NCI-H510A treated with DMSO at 0.1 percent for 48 hours (cell line): ENCODE data around the gene XG.
"Not testable (repeated sequence)": the region's sequence is repeated elsewhere in the genome, so short reads cannot be mapped to it uniquely, and the experiment has no call there.

Source experiments
- DNase-seq: peaks from one replicate; lab custom pipeline; 2025; lab: John Stamatoyannopoulos, UW

The XG gene

DNA sequence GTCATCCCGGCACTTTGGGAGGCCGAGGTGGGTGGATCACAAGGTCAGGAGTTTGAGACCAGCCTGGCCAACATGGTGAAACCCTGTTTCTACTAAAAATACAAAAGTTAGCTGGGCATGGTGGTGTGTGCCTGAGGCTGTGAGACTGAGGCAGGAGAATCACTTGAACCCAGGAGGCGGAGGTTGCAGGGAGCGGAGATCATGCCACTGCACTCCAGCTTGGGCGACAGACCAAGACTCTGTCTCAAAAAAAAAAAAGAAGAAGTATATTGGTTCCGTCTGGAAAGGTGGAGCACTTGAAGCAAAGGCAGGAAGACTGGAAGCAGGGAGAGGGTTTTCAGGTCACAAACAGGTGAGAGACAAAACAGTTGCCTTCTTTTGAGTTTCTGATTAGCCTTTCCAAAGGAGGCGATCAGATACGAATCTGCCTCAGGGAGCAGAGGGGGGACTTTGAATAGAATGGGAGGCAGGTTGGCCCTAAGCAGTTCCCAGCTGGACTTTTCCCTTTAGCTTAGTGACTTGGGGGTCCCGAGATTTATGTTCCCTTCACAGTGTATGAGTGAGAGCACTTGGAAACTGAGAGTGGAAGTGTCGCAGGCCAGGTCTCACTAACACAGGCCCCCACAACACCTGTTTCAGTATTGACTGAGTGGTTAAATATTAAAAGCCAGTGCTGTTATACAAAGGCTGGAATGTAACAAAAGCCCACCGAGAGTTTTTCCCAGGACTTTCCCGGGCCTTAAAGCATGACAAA lies 28.8 kb downstream of the XG start:
- DNase-seq: not testable (repeated sequence)

- no peak for DNase-seq
Measured at GRCh38 chrX:2781226-2781571, 29.4 kb downstream of the XG start.

DNA sequence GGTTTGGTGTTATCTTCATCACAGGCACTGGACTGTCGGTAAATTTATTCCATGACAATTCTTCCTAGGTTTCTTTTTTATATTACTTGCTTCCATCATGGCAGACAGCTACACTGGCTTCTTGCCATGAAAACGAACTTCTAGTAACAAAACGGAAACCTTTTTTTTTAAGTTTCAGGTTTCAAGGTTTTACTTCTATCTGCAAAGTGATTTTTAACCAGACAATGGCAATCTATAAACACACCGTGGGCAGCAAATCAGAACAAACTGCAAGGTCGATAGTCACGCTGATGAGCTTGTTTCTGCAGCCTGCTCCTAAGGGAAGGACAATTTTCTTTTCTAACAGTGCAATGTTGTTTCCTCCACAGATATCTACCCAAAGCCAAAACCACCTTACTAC lies 29.9 kb downstream of the XG start:
- DNase-seq: no peak

DNA sequence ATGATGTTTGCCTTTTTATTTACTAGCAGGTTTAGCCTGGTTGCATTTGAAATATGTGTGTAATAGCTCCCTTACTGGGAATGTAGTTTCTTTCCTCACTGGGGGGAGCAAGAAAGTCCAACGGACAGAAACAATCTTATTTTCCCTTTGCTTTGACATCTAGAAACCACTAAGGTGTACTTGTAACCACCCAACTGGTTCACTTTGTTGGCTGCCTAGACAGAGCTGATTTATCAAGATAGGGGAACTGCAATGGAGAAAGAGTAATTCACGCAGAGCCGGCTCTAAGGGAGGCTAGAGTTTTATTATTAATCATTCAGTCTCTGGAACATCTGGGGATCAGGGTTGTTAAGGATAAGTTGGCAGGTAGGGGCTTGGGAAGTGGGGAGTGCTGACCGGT lies 30.3 kb downstream of the XG start:
- DNase-seq: no peak

DNA sequence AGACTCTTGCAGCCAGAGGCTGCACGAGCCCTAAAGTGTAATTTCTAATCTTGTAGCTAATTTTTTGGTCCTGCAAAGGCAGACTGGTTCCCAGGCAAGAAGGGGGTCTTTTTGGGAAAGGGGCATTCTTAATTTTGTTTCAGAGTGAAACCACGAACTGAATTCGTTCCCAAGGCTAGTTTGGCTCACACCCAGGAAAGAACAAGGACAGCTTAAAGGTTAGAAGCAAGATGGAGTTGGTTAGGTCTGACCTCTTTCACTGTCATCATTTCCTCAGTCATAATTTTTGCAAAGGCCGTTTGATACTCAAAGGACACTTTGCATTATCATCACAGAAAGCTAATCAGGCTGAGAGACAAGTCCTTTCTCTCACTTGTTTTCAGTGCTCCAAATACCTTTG lies 30.9 kb downstream of the XG start:
- no peak for DNase-seq

DNA sequence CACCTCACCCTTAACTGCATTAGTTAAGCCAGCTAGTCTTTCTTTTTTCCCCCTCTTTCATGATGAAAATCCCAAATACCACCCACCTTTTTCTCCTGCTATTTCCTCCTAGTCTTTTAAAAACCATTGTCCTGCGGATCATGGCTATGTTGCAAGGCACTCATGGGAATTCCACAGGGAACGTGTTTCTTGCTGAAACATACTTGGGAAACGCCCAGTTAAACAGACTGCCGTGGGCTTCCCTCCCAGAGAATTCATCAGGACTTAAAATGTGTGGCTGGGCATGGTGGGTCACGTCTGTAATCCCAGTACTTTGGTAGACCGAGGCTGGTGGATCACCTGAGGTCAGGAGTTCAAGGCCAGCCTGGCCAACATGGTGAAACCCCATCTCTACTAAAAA lies 32.2 kb downstream of the XG start:
- no peak for DNase-seq

GRCh38 chrX:2785538-2785937 lies 33.7 kb downstream of the XG start:
- no peak for DNase-seq

- DNase-seq: no peak
Measured at GRCh38 chrX:2788980-2789379, 37.1 kb downstream of the XG start.

DNA sequence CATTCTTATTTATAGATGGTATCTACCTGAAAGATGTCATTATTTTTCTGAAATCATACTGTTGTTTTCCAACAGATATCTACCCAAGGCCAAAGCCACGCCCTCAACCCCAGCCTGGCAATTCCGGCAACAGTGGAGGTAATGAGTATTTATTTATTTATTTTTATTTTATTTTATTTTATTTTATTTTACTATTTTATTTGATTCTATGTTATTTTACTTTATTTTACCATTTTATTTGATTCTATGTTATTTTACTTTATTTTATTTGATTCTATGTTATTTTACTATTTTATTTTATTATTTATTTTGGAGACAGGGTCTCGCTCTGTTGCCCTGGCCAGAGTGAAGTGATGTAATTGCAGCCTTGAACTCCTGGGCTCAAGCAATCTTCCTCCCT lies 37.7 kb downstream of the XG start:
- DNase-seq: no peak

DNA sequence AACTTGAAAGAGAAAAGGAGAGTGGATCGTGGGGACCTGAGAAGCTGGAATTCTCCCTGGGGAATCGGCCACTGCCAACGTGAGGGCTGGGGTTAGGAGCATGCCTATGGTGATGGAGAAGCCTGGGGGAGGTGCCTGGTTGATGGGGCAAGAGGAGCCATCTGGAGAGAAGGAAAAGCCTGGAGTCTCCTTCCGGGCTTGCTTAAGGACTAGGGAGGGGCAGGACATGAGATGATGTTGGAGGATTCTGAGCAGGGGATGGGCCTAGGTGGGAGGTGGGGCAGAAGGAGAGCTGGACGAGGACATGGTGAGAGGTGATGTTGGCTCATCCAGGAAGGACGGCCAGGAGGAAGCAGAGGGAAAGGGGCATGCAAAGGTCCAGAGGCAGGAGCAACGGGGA lies 41.9 kb downstream of the XG start:
- no peak for DNase-seq

GRCh38 chrX:2794336-2794735 lies 42.5 kb downstream of the XG start:
- DNase-seq: no peak

- DNase-seq: not testable (repeated sequence)
Measured at GRCh38 chrX:2796808-2797207, 45.0 kb downstream of the XG start.

DNA sequence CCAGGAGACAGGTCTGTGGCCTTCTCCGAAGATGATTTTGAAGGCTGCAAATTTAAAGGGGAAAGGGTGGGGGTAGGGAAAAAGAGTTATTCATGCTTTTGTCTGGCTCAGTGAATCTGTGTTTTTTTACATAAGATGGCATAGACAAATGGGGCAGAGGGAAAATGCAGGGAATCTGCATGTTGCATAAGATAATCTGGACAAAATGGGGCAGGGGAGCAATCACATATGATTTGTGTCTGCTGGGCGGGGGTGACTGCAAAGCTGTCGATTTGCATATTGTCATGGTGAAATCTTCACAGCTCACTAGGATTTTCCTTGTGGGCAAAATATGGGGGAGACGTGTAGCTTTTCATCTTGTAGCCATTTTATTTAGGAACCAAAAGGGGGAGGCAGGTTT lies 47.5 kb downstream of the XG start:
- DNase-seq: no peak

DNA sequence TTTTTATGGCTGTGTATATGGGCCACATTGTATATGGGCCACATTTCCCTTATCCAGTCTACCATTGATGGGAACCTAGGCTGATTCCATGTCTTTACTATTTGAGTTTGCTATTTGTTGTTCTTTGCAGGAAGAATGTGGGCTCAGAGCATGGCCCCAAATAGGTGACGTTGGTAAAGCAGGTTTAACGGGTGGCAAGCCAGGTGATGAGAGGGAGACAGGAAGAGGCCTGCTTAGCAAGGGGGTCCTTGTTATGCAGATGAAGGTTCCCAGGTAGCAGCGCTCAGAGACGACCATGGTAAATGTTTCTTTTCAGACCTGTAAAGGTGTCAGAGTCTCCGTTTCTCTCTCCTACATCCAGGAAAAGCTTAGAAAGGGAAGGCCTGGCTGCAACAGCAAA lies 48.1 kb downstream of the XG start:
- DNase-seq: not testable (repeated sequence)

DNA sequence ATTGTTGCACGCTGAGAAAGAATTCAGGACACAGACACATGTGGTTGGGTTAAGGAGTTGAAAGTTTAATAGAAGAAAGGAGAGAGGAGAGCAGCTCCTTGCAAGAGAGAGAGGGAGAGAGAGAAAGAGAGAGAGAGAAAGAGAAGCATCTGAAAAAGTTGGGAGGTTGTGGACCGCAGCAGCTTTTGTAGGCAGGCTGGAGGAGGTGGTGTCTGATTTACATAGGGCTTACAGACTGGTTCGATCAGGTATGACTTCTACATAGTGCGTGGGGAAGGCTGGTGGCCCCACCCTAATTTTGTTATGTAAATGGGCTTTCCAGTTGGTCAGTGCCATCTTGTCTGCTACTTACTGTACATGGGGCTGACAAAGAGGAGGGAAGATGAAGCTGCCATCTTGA lies 49.4 kb downstream of the XG start:
- no peak for DNase-seq

- DNase-seq: not testable (repeated sequence)
Measured at GRCh38 chrX:2802376-2803090, 50.7 kb downstream of the XG start.

GRCh38 chrX:2803486-2803885 lies 51.6 kb downstream of the XG start:
- not testable (repeated sequence) for DNase-seq

- DNase-seq: not testable (repeated sequence)
Measured at GRCh38 chrX:2804106-2804843, 52.4 kb downstream of the XG start.

- not testable (repeated sequence) for DNase-seq
Measured at GRCh38 chrX:2804858-2805257, 53.0 kb downstream of the XG start.

DNA sequence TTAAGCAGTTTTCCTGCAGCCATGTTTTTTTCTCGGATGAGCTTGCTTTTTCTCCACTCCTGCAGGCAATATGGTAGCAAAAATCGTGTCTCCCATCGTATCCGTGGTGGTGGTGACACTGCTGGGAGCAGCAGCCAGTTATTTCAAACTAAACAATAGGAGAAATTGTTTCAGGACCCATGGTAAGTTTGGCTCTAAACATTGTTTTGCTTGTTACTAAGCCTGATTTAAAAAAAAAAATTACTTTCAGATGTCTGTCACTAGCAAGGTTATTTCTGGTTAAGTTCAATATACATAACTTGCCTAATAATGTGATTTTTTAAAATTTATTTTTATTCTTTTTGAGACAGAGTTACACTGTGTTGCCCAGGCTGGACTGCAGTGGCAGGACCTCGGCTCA lies 59.4 kb downstream of the XG start:
- DNase-seq: no peak

GRCh38 chrX:2812161-2812907 lies 60.5 kb downstream of the XG start:
- DNase-seq: peak; percentile 26

GRCh38 chrX:2817036-2817435 lies 65.2 kb downstream of the XG start:
- no peak for DNase-seq
